ENCODE measurements around the gene PPP4R4.

The PPP4R4 gene

DNA sequence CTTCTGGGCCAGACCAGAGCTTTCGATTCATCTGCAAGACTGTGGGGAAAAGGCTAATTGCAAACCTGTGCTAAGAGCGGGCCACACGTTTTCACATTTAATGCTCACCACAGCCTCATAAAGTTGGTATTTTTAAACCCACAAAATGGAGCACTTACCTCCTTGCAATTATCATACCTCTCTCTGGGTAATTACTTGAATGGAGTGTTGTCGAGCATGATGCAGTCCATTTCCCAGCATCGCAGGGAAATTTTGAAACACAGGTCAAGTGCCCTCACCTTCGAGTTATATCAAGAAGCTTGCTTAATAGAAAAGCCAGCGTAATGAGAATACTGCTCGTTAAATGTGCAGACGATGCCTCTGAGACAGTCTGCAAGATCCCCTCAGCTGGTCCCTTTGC is 35.9 kb upstream of the PPP4R4 start:
- Histone ChIP-seq H3K4me2 (no peak overlapping the region), H3K9ac (no peak overlapping the region), H3K27ac (no peak overlapping the region), H3K36me3 (ENCODE audit: insufficient read depth) (no peaks in the 10 kb centered on the region), H2AFZ (ENCODE audit: low read depth) (no peak overlapping the region), H3K79me2 (ENCODE audit: insufficient read depth, low read depth) (no peaks in the 10 kb centered on the region), H3K27me3 (ENCODE audit: insufficient read depth, low read depth) (no peaks in the 10 kb centered on the region), H3K4me1 (ENCODE audit: low read depth, poor library complexity, severe bottlenecking) (peaks cover 5% of the 10 kb centered on the region), H4K20me1 (ENCODE audit: insufficient read depth) (no peaks in the 10 kb centered on the region), H3K4me3 (IDR thresholded peaks at IDR 0.05; ENCODE audit: insufficient read depth, low read depth, low read length) (no peak overlapping the region)
- TF ChIP-seq, protein P1, sequence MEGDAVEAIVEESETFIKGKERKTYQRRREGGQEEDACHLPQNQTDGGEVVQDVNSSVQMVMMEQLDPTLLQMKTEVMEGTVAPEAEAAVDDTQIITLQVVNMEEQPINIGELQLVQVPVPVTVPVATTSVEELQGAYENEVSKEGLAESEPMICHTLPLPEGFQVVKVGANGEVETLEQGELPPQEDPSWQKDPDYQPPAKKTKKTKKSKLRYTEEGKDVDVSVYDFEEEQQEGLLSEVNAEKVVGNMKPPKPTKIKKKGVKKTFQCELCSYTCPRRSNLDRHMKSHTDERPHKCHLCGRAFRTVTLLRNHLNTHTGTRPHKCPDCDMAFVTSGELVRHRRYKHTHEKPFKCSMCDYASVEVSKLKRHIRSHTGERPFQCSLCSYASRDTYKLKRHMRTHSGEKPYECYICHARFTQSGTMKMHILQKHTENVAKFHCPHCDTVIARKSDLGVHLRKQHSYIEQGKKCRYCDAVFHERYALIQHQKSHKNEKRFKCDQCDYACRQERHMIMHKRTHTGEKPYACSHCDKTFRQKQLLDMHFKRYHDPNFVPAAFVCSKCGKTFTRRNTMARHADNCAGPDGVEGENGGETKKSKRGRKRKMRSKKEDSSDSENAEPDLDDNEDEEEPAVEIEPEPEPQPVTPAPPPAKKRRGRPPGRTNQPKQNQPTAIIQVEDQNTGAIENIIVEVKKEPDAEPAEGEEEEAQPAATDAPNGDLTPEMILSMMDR (conservative IDR thresholded peaks at IDR 0.05; ENCODE audit: low read depth, low read length): no peak

DNA sequence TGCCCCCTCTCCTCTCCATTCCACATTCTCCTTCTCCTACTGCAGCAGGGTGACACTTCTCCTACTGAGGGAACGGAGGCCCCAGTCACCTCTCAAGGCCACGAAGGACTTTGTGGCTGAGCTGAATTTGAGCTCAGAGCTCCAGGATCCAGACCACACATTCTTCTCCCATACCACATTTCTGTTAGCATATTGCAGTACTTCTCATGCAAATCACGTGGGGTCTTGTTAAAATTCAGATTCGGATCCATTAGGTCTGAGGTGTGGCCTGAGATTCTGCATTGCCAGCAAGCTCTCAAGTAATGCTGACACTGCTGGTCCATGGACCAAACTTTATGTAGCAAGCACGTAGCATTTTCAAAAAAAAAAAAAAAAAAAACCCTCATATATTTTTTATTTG is 35.1 kb upstream of the PPP4R4 start:
- Histone ChIP-seq H3K9ac (no peak overlapping the region), H4K20me1 (ENCODE audit: insufficient read depth) (no peaks in the 10 kb centered on the region), H3K27me3 (ENCODE audit: insufficient read depth, low read depth) (no peaks in the 10 kb centered on the region), H3K79me2 (ENCODE audit: insufficient read depth, low read depth) (no peaks in the 10 kb centered on the region), H3K4me3 (IDR thresholded peaks at IDR 0.05; ENCODE audit: insufficient read depth, low read depth, low read length) (no peak overlapping the region), H3K4me2 (no peak overlapping the region), H2AFZ (ENCODE audit: low read depth) (no peak overlapping the region), H3K27ac (no peak overlapping the region), H3K36me3 (ENCODE audit: insufficient read depth) (no peaks in the 10 kb centered on the region), H3K4me1 (ENCODE audit: low read depth, poor library complexity, severe bottlenecking) (peaks cover 5% of the 10 kb centered on the region)
- TF ChIP-seq, protein P1 (conservative IDR thresholded peaks at IDR 0.05; ENCODE audit: low read depth, low read length): no peak

DNA sequence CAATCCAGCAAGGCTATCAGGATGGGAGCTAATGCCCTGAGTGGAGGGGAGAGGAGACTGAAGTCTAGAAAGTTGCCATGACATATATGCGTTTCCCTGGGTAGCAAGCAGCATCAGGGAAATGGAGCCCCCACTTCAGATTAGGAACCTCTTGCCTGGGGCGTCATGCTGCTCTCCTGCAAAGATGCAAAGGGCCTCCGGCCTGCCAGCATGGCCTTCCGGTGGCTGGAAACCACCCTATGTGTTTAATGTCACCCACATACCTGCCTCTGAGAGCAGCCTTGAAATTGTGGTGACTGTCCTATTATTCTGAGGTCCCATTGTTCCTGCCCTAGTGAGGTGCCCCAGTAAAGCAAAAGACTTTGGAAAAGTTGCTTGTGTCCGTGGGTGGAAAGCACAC is 34.7 kb upstream of the PPP4R4 start:
- Histone ChIP-seq H4K20me1 (ENCODE audit: insufficient read depth) (no peaks in the 10 kb centered on the region), H3K4me2 (no peak overlapping the region), H3K36me3 (ENCODE audit: insufficient read depth) (no peaks in the 10 kb centered on the region), H3K79me2 (ENCODE audit: insufficient read depth, low read depth) (no peaks in the 10 kb centered on the region), H3K4me1 (ENCODE audit: low read depth, poor library complexity, severe bottlenecking) (peaks cover 5% of the 10 kb centered on the region), H3K27me3 (ENCODE audit: insufficient read depth, low read depth) (no peaks in the 10 kb centered on the region), H3K9ac (no peak overlapping the region), H3K27ac (no peak overlapping the region), H2AFZ (ENCODE audit: low read depth) (no peak overlapping the region), H3K4me3 (IDR thresholded peaks at IDR 0.05; ENCODE audit: insufficient read depth, low read depth, low read length) (no peak overlapping the region)
- TF ChIP-seq, protein P1 (conservative IDR thresholded peaks at IDR 0.05; ENCODE audit: low read depth, low read length): no peak

DNA sequence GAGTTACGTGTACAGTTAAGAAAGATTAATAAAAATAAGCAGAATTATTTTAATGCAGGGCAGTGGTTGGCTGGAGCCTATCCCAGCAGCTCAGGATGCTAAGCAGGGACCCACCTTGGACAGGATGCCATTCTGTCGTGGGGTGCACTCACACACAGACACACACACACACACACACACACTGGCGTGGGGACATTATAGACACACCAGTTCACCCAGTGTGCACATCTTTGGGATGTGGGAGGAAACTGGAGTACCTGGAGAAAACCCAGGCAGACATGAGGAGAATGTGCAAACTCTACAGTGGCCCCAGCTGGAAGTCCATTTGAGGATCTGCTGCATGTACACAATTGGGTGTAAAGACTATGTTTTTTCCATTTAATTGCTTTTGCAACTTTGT is 31.9 kb upstream of the PPP4R4 start:
- Histone ChIP-seq H3K9ac (no peak overlapping the region), H3K27me3 (ENCODE audit: insufficient read depth, low read depth) (no peaks in the 10 kb centered on the region), H2AFZ (ENCODE audit: low read depth) (no peak overlapping the region), H3K4me1 (ENCODE audit: low read depth, poor library complexity, severe bottlenecking) (peaks cover 4% of the 10 kb centered on the region), H3K36me3 (ENCODE audit: insufficient read depth) (no peaks in the 10 kb centered on the region), H4K20me1 (ENCODE audit: insufficient read depth) (no peaks in the 10 kb centered on the region), H3K27ac (no peak overlapping the region), H3K4me2 (no peak overlapping the region), H3K4me3 (IDR thresholded peaks at IDR 0.05; ENCODE audit: insufficient read depth, low read depth, low read length) (no peak overlapping the region), H3K79me2 (ENCODE audit: insufficient read depth, low read depth) (no peaks in the 10 kb centered on the region)
- TF ChIP-seq, protein P1 (conservative IDR thresholded peaks at IDR 0.05; ENCODE audit: low read depth, low read length): no peak

All from KMS-11 (cell line).